ENCODE data around the gene MYH14.

DNA sequence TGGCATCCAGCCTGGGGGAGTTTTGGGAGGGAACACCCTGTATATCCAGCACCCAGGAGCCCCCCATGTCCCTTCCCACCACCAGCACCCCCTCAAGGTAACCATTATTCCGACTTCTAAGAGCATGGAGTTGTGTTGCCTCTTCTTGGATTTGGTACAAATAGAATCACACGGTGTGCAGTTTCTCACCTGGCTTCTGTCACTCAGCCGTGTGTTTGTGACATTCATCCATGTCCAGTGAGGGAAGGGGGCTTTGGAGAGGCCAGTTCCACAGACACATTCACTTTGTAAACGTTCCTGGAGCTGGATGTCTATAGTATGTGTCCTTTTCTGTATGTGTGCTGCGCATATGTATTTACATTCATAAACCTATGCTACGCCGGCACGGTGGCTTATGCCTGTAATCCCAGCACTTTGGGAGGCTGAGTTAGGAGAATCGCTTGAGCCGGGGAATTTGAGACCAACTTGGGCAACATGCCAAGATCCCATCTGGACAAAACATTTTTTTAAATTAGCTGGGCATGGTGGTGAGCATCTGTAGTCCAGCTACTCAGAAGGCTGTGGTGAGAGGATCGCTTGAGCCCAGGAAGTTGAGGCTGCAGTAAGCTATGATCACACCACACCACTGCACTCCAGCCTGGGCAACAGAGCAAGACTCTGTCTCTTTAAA, 36.6 kb downstream of the MYH14 start:
- TF ChIP-seq POLR2A (IDR thresholded peaks at IDR 0.05) (no peak), POLR2AphosphoS5 (IDR thresholded peaks at IDR 0.05) (no peak)
- TF ChIP-seq, protein P1, sequence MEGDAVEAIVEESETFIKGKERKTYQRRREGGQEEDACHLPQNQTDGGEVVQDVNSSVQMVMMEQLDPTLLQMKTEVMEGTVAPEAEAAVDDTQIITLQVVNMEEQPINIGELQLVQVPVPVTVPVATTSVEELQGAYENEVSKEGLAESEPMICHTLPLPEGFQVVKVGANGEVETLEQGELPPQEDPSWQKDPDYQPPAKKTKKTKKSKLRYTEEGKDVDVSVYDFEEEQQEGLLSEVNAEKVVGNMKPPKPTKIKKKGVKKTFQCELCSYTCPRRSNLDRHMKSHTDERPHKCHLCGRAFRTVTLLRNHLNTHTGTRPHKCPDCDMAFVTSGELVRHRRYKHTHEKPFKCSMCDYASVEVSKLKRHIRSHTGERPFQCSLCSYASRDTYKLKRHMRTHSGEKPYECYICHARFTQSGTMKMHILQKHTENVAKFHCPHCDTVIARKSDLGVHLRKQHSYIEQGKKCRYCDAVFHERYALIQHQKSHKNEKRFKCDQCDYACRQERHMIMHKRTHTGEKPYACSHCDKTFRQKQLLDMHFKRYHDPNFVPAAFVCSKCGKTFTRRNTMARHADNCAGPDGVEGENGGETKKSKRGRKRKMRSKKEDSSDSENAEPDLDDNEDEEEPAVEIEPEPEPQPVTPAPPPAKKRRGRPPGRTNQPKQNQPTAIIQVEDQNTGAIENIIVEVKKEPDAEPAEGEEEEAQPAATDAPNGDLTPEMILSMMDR (IDR thresholded peaks at IDR 0.05), result no peak
